HepG2 (cell line): ENCODE results near the gene EIF3M. TPM values are rescaled to one million over a fixed set of nuclear protein-coding genes. Genes with fewer than 3 reads are reported as not detected.

Experiments used
- ATAC-seq: fragments of 200-7000 bp; cut with Tn5 transposase; 3 replicates; pipeline ENCODE4 v1.9.1; 2020; ENCODE audit warnings: mild to moderate bottlenecking, moderate library complexity
- BruUV-seq: library from RNA; stranded (reverse); fragments of 400-500 nt; replicated peaks from 2 replicates; lab custom pipeline; 2021; lab: Mats Ljungman, UMichigan
- CTCF ChIA-PET: fragments of 300-600 bp; formaldehyde crosslinking; extraction: SDS; loops from one replicate; lab custom pipeline; 2021; ENCODE audit warnings: low total read pairs, inconsistent platforms, low intra/inter-chr PET ratio; lab: Yijun Ruan, JAX
- POLR2A ChIA-PET: fragments of 350-600 bp; sonication (Branson Sonifier 250); formaldehyde crosslinking; loops from one replicate; lab custom pipeline; 2020; ENCODE audit warnings: antibody characterized with exemption, inconsistent platforms; lab: Yijun Ruan, JAX
- DNase-seq: peaks from one replicate; pipeline ENCODE4 v3.0.0-alpha.2; 2015; ENCODE audit warnings: low spot score
- FAIRE-seq: peaks from 3 replicates; lab custom pipeline; 2011; peaks lifted over from hg19 to GRCh38; lab: Jason Lieb, UNC
- H2AFZ ChIP-seq: one replicate; pipeline ENCODE4 v1.6.1; 2011; ENCODE audit warnings: low read length, inconsistent platforms
- H3K27ac ChIP-seq: fragments of 300-600 bp; 3 replicates; pipeline ENCODE4 v1.8.0; 2011; ENCODE audit warnings: mixed run types, mild to moderate bottlenecking, mixed read lengths, low read length, inconsistent platforms; ENCODE audit not compliant: insufficient read depth; ENCODE audit errors: extremely low read length
- H3K27me3 ChIP-seq, 2 experiments: fragments of 200-600 bp in 1 of 2; 2 replicates in 1 of 2; 3 replicates in 1 of 2; pipeline versions ENCODE4 v1.6.0 to v1.8.0; 2011; ENCODE audit warnings: low read length in 2 of 2, mild to moderate bottlenecking in 2 of 2, moderate library complexity in 2 of 2, inconsistent platforms in 1 of 2; ENCODE audit not compliant: insufficient read depth in 2 of 2, control insufficient read depth in 1 of 2
- H3K36me3 ChIP-seq, 2 experiments: fragments of 200-600 bp in 1 of 2; replicated peaks in 1 of 2; 2 replicates in 1 of 2; 3 replicates in 1 of 2; pipeline versions ENCODE4 v1.5.1 to v1.8.0; 2011; ENCODE audit warnings: low read length in 2 of 2, inconsistent platforms in 1 of 2; ENCODE audit not compliant: insufficient read depth in 2 of 2, control insufficient read depth in 1 of 2
- H3K4me1 ChIP-seq: 2 replicates; pipeline ENCODE4 v1.5.1; 2012; ENCODE audit warnings: low read length, inconsistent platforms; ENCODE audit not compliant: insufficient read depth
- H3K4me2 ChIP-seq: 2 replicates; pipeline ENCODE4 v1.6.0; 2011; ENCODE audit warnings: low read depth, low read length, inconsistent platforms
- H3K4me3 ChIP-seq, 3 experiments: fragments of 200-600 bp in 1 of 3; sonication (generic), shearing (Covaris generic) in 1 of 3; replicated peaks in 1 of 3; 2 replicates each; pipeline ENCODE4 v1.5.1; 2011 to 2016; ENCODE audit warnings: low read length in 3 of 3, inconsistent platforms in 2 of 3, low read depth in 2 of 3, mild to moderate bottlenecking in 2 of 3, control low read depth in 1 of 3, mixed read lengths in 1 of 3; ENCODE audit not compliant: insufficient read depth in 1 of 3
- H3K79me2 ChIP-seq: one replicate; pipeline ENCODE4 v1.6.1; 2011; ENCODE audit warnings: low read length, inconsistent platforms; ENCODE audit not compliant: insufficient read depth
- H3K9ac ChIP-seq: 2 replicates; pipeline ENCODE4 v1.6.0; 2011; ENCODE audit warnings: mild to moderate bottlenecking, low read depth, low read length, inconsistent platforms; ENCODE audit not compliant: insufficient read depth
- H3K9me3 ChIP-seq: 2 replicates; pipeline ENCODE4 v1.5.1; 2012; ENCODE audit warnings: mild to moderate bottlenecking, low read length
- H4K20me1 ChIP-seq: 2 replicates; pipeline ENCODE4 v1.6.0; 2011; ENCODE audit warnings: inconsistent platforms, mild to moderate bottlenecking, low read length, moderate library complexity; ENCODE audit not compliant: insufficient read depth
- AKNA ChIP-seq: sonication (generic); formaldehyde crosslinking; IDR thresholded peaks from 2 replicates; pipeline ENCODE4 v1.4.0; 2020; ENCODE audit warnings: missing genetic modification reagents, borderline replicate concordance
- CSRNP1 ChIP-seq: sonication (generic); formaldehyde crosslinking; IDR thresholded peaks from 2 replicates; pipeline ENCODE4 v1.8.1; 2023; ENCODE audit warnings: mild to moderate bottlenecking, missing genetic modification reagents
- MAX ChIP-seq: IDR thresholded peaks from 2 replicates; pipeline ENCODE4 v1.6.1; 2012; ENCODE audit warnings: inconsistent platforms
- NFE2 ChIP-seq: sonication (generic); formaldehyde crosslinking; IDR thresholded peaks from 2 replicates; pipeline ENCODE4 v1.4.0; 2020; ENCODE audit warnings: missing genetic modification reagents
- SNAPC5 ChIP-seq: sonication (generic); formaldehyde crosslinking; IDR thresholded peaks from 2 replicates; pipeline ENCODE4 v1.8.1; 2023; ENCODE audit warnings: mild to moderate bottlenecking, missing genetic modification reagents, borderline replicate concordance
- SSRP1 ChIP-seq: IDR thresholded peaks from 2 replicates; pipeline ENCODE4 v1.6.1; 2016; ENCODE audit warnings: control low read depth
- TFE3 ChIP-seq: IDR thresholded peaks from 2 replicates; pipeline ENCODE4 v1.6.1; 2016
- ZSCAN31 ChIP-seq: sonication (generic); formaldehyde crosslinking; IDR thresholded peaks from 2 replicates; pipeline ENCODE4 v1.5.0; 2020; ENCODE audit warnings: low read depth, mild to moderate bottlenecking, missing genetic modification reagents
- ZXDC ChIP-seq: sonication (generic); formaldehyde crosslinking; IDR thresholded peaks from 2 replicates; pipeline ENCODE4 v1.5.0; 2020; ENCODE audit warnings: mild to moderate bottlenecking, missing genetic modification reagents
- WGBS: methylation state at CpG from one replicate; pipeline ENCODE4 v1.1.6; 2017; ENCODE audit warnings: low lambda C conversion rate; 5-methylcytosine and 5-hydroxymethylcytosine counted together
- in situ Hi-C: cut with HindIII; loops from 2 replicates; pipeline ENCODE4 v1.10.0; 2017; ENCODE audit warnings: low pct_unique_long_range_greater_than_20kb; ENCODE audit not compliant: extremely low pct_ligation_motif_present
- intact Hi-C: fragments of 100-400 bp; cut with micrococcal nuclease; formaldehyde crosslinking; loops from one replicate; pipeline ENCODE4 v1.10.0; 2022; ENCODE audit not compliant: unreplicated experiment
- polyA plus RNA-seq, 8 experiments: library from polyadenylated mRNA; depleted of rRNA in 3 of 8; stranded (reverse) in 7 of 8; unstranded in 1 of 8; fragments of >200 nt; fragmentation: Illumina TruSeq in 4 of 8; extraction: Trizol in 4 of 8; gene quantifications; 2 replicates each; pipeline versions ENCODE4 v1.2.1 to v1.2.3, GENCODE V29; 2011 to 2016; ENCODE audit warnings: low read depth in 4 of 8, missing spikeins in 1 of 8, mixed read lengths in 1 of 8; ENCODE audit not compliant: insufficient read depth in 1 of 8
- total RNA-seq, 5 experiments: library from RNA; depleted of rRNA; stranded (reverse); fragments of >200 nt; fragmentation: Illumina TruSeq; extraction: Trizol; gene quantifications; 2 replicates each; pipeline ENCODE4 v1.2.3, GENCODE V29; 2016; ENCODE audit warnings: low read depth in 1 of 5

Gene EIF3M
- total and polyA plus RNA-seq, 2 of the 13 experiments (the other 11 are each of a cell fraction or from before 2014, with no cell fraction given), result 279 to 389 TPM

- no peak for TF ChIP-seq CSRNP1
- TF ChIP-seq NFE2 (CRISPR knock-in tag), result no peak
- TF ChIP-seq AKNA, result no peak
Observed at GRCh38 chr11:32575070-32575469, 8.6 kb upstream of the EIF3M start (continued).

- ChIA-PET CTCF (no interaction called here), POLR2A (no interaction called here)
- Histone ChIP-seq H4K20me1 (no peaks in the 10 kb centered on the region), H3K4me3 (no peak overlapping the region), H3K9me3 (no peaks in the 10 kb centered on the region), H3K79me2 (no peaks in the 10 kb centered on the region), H3K36me3 (no peaks in the 10 kb centered on the region), H3K27ac (no peak overlapping the region), H3K27me3 (no peaks in the 10 kb centered on the region; a peak in 1 of 5 replicates), H3K4me2 (no peak overlapping the region)
- FAIRE-seq (no peak), ATAC-seq (no peak)
- in situ Hi-C loops, result no loop called here
- BruUV-seq, result no TSS peak
- 90% methylated on average over 1 of the region's 1 CpG for WGBS
- no peak for TF ChIP-seq ZXDC (CRISPR knock-in tag)
- TF ChIP-seq MAX, result no peak
- no peak for TF ChIP-seq SNAPC5 (CRISPR knock-in tag)
- no peak for TF ChIP-seq SSRP1
- no peak for TF ChIP-seq TFE3 (CRISPR knock-in tag)
- TF ChIP-seq ZSCAN31 (CRISPR knock-in tag), result no peak
- TF ChIP-seq, all 625 proteins: peak for 0
- intact Hi-C loops, result no loop called here
- H2AFZ ChIP-seq, result no peak overlapping the region
- no peak for DNase-seq
- peaks cover 20% of the 10 kb centered on the region for H3K4me1 ChIP-seq
- H3K9ac ChIP-seq, result no peak overlapping the region
Observed at GRCh38 chr11:32576456-32576855, 7.2 kb upstream of the EIF3M start.
